NOMO-1 treated with dmso at 0.1 percent for 144 hours (cell line): ENCODE results near the gene EIF2S2.

ENCODE experiments used
- DNase-seq: peaks from one replicate; lab custom pipeline; 2025; ENCODE audit not compliant: unreplicated experiment; lab: John Stamatoyannopoulos, UW

EIF2S2 gene

DNA sequence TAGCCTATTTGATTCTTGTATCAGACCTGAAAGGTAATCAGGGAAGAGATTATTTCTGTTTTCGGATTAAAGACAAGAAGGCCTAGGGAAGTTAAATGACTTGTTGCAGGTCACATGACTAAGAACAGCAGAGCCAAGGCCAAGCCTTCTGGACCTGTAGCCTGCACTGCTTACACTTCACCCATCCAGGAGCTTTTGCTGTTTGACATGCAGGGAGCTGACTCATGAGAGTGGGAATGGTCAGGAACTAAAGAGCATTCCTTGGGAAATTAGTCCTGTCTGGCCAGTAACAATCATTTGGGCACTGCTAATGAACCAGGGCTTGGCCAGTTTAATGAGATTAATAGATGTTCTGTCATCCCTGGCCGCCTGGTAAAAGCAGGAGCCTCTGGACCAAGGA is 46.8 kb downstream of the EIF2S2 start:
- DNase-seq: no peak

DNA sequence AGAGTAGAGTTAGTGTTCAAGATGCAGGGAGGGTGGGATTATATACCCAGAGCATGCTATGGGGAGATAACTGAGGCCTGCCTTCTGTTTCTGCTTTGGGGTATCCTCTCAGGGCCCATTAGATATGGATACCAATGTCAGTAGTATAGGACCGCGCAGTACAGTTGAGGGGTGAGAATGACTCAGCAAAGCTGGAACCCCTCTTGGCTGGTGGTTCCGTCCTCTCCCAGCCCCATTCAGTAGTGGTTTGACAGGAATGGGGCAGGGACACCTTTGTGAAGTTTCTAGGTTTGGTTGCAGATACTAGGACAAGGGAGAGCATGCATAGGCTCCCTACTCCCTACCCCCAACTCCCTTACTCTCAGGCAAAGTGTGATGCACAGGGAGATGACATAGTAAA is 47.8 kb downstream of the EIF2S2 start:
- DNase-seq: no peak

DNA sequence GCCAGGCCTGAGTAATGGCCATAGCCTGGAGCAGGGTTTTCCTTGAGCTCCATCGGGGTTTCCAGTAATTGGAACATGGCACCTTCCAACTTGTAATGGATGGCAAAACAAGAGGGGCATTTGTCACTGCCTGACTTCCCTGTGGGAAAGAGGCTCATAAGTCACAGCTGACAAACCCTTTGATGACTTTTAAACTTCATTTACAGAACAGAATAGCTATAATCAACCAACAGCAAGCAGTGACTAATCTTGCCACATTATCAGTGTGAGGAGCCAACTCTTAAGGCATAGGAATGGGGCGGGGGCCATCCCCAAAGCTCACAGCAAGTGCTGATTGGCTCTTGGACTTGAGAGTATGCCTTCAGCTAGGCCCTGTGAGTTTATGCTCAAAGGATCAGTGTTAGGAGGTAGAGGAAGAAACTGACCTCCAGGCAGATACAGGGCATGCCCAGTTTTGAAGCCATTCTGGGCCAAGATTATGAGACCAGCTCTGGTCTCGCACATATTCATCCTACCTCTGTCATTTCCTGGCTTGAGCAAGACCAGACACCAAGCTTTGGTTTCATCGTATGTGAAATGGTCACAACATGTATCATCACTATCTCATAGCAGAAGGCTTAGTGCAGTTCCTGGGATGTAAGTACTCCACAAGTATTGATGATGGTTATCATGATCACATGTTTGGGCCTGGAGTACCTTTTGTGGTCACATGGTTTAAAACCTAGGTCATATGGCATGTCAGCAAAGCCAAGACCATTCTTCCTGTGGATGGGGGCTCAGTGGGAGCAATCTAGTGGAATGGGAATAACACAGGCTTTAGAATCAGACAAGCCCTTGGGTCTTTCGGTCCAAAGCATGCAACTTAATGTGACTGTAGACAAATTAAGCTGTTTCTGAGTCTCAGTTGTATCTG is 49.2 kb downstream of the EIF2S2 start:
- DNase-seq: no peak

DNA sequence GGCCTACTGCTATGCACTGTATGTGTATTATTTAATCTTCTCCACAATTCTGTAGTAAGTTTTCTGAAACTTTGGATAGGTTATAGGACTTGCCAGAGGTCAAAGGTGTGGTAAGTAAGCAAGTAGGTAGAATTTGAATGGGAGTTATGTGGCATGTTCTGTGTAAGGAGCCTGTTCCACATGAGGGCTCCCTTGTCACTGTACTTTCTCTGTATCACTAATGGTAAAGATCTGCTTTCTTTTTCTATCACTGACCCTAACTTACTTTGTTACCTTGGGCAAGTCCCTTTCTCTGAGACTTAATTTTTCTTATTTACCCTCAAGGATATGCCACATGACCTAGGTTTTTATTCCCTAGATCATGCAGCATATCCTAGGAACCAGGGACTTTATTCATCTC is 50.3 kb downstream of the EIF2S2 start:
- no peak for DNase-seq

DNA sequence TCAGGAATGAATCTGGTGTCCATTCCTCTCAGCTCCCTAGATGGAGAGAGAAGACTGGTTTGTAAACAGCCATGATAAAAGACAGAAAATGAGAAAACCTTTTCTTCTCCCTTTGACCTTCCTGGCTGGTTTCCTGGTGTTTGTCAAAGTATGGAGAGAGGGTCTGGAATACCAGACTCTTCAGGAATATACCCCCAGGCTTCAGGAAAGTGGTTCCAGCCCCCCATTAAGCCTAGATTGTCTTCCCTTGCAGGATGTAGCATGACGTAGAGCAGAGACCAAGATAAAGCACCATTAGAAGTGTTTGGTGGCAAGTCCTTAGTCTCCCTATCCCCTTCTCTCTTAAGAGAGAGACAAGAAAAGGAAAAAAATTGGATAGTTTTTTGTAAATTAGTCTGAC is 51.1 kb downstream of the EIF2S2 start:
- no peak for DNase-seq

DNA sequence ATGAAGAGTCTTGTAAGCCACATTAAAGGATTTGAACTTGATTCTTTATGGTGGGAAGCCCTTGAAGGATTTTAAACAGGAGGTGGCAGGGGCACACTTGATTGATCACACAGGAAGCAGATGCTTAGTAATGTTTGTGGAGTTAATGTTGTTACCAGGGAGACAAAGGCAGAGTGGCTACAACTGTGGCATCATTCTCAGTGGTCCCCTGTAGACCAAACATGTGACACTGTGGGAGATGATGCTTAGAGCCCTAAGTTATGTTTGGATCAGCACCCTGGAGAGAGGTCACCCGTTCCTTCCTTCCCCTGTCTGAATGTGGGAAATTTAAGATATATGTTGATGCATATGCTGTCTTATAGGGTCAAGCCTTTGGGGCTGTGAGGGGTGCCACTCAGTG is 53.2 kb downstream of the EIF2S2 start:
- DNase-seq: no peak

DNA sequence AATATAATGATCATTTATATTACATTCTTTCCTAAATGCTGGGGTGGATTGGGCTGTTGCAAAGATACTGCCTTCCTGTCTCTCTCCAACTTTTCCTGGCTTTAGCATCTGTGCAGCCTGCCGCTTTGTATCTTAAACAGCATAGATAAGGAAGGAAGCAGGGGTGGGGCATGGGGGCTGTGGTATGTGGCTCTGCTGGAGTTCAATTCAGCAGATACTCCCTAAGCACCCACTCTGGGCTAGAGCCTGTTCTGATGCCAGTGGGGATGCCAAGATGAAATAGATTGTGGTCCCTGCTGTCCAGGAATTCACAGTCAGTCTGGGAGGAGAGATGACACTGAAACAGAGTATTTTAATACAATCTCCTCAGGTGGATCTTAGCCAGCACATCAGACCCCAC is 56.8 kb downstream of the EIF2S2 start:
- DNase-seq: no peak

DNA sequence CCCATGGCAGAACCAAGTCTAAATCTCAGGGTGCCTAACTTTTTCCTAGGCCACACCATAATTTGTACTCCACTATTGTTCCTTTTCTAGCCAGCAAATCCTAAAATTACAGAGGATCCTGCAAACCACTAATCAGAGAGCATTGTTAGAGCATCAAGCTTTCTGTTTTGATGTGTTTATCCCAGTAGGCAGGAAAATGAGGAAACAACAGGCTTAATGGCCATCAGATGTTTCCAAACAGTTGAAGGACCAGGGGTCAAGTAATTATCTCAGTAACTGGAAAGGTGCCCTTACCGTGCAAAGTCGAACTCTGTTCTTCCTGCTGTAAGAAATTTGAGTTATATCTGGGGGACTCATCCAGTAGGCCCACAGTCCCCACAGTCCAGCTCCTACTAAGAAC is 59.6 kb downstream of the EIF2S2 start:
- DNase-seq: no peak

DNA sequence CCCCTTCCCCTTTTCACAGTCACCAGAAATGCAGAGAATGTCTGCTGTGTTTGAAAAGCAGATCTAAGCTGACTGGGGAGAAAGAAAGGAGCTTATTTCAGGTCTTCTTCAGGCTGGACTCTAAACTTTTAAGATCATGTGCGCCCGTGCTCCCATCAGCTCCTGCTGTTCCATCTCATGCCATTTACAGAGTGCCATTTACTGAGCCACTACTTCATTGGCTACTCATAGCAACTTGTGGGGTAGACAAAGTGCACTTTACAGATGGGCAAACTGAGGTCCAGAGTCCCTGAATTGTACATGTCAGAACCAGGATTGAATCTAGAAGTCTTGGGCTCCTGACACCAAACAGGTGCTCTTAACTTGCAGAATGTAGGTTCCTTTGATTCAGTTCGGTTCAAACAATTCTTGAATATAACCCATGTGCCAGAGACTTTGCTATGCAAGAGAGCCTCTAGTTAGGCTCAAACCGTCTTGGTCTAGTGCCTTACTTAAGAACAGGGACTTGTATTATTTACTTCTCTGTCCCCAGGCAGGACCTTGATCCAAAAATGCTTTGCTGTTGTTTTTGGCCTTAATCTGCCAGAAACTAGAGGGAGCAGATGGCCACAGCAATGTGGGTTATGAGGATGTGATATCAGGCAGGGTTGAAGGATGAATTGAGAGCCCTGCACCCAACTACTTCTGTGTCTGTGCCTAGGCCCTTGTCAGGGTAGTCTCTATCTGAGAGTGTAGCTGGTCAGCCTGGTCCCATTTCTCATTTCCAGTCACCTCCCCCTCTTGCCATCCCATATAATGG is 61.9 kb downstream of the EIF2S2 start:
- DNase-seq: no peak

DNA sequence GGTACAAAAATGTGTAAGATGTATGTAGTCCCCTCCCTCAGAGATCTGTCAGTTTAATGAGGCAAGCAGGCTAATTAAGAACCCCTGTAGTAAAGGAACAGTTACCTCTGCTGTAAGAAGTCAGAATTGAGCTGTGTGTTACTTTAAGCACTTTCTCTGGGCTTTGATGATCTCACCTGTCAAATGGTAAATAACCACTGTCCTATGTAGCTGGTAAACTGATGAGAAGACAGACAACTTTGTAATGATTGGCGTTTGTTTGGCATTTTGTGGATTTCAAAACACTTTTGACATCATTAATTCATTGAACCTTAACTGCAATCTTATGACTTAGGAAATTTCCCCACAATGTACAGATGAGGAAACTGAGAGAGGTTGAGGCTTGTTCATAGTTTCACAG is 62.7 kb downstream of the EIF2S2 start:
- DNase-seq: no peak

DNA sequence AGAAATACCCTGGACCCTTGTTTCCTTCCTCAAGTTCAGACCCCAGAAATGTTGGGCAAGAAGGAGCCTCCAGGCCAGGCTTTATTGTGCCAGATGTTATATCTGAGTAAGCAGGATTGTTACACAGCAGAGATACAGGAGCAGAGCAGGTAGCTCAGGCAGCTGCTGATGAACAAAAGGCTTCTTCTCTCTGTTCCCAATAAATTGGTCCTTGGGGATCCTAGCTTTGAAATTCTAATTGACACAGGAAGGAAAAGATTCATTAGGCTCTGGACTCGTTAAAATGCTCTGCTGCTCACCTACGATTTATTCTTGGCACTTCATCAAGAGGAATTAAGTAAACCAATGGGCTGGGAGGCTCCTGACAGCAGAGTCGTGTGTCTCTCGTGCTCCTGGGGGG is 64.1 kb downstream of the EIF2S2 start:
- no peak for DNase-seq

DNA sequence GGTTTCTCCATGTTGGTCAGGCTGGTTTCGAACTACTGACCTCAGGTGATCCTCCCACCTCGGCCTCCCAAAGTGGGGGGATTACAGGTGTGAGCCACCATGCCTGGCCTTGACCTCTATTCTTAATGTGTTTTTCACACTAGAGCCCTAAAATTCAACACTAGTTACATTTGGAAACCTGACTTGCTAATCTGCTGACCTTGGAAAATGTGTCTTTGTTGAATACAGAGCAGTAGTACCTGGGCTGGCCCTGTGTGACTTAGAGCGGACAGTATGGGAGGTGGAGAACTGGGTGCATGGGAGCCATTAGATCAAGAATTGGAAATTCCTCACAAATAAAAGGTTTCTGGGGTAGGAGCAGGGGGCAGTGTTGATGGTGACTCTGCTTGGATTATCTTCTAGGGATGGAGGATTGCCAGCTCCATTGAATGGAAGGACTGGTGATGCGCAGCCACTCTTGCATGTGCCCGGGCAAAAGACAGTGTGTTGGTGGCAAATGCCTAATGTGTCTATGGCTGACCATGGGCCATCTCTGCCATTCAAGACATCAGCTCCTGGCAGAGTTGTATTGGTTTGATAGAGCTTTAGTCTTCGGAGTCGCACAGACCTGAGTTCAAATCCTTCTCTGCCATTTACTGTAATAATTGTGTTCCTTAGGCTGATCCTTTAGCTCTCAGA is 64.9 kb downstream of the EIF2S2 start:
- no peak for DNase-seq

DNA sequence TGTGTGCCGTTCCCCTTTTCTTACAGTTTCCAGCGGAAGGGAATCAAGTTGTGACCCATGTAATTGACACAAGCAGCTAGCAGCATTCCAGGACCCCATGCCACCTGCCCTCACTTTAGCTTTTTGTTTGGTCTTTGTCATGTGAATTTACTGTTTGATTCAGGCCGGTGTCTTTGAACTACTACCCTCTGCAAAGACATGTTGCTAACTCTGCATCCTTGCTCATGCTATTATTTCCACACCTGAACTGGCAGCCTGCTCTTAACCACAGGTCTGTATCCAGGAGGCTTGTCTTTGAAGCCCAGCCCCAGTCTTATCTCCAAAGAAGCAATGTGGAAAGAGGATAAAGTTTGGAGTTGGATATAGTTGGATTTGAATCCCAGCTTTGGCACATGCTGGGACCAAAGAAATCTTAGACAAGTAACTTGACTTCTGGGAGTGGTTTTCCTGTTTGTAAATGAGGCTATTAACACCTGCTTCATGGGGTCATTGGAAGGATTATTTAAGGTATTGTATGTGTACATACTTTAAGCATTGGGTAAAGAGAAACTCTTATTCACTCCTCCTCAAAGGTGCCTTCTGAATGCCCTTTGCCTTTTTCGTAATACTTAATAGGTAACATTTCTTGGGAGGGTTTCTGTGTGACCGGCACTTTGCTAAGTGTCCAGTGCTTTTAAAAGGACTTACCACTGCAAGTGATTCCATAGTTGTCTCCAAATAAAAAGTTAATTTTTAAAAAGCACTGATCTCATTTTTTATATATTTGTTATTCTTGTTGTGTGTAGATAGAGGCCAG is 65.9 kb downstream of the EIF2S2 start:
- no peak for DNase-seq

DNA sequence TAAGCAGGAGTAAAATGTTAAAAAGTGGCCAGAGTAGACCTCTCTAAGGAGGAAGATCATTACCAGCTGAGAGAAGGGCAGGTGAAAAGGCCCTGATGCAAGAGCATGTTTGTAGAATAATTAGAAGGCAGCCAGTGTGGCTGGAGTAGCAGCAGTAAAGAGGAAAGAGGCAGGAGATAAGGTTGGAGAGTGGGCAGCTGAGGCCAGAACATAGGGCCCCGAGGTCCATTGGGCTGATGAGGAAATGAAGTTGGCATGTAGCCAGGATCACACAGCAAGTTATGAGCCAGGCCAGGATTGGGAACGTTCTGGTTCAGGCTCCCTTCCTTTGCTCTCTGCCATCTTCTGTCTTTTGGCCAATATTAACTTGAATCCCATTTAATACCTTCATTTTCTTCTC is 66.7 kb downstream of the EIF2S2 start:
- no peak for DNase-seq

DNA sequence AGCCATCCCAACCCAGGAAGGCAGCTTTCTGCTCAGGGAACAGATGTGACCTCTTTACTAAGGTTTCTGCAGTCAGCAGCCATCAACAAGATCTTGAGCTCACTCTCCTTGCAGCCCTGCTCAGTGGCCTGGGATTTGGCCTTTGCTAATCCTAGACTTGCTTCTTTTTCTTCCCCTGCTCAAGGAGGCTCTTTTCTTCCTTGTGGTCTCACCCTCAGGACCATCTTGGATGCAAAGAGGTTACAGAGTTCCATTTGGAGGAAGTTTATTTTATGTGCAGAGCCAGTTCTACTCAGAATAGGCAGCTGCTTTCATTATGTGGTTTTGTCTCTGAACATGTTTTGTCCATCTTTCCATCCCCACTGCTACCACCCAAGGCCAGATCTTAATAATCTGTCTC is 69.0 kb downstream of the EIF2S2 start:
- DNase-seq: no peak

DNA sequence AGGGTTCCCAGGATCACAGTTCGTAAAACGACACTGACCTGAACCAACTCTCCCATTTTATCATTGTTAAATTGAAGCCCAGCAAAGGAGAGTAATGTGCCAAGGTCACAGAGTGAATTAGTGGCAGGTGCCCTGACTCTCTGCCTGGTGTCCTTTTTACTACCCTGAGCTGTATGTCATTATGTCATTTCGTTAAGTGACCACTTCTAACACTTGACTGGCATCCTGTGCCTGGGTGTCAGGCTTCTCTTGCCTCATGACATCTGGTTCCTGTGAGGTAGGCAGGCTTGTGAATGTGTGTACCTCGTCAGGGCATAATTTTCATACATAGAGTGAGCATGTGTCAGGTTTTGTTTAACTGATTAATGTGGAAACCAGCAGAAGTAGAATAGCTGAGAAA is 69.8 kb downstream of the EIF2S2 start:
- DNase-seq: no peak

DNA sequence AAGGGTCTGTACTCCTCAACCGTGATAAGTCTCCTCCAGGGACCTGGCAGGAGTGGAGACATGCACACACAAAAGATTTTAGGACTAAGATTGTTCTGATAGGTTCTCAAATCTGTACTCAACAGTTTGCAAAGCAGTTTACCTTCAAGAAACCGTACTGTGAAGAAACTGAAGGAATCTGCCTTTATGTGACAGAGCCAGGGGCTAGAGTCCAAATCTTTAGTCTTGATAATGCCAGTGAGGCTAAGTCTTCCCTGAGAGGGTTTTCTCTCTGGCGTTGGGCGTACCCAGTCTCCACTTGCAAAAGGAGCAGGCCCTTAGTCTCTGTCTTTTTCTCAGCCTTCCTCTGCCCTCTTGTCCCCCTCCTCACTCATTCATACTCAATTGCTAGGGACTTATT is 70.8 kb downstream of the EIF2S2 start:
- no peak for DNase-seq

DNA sequence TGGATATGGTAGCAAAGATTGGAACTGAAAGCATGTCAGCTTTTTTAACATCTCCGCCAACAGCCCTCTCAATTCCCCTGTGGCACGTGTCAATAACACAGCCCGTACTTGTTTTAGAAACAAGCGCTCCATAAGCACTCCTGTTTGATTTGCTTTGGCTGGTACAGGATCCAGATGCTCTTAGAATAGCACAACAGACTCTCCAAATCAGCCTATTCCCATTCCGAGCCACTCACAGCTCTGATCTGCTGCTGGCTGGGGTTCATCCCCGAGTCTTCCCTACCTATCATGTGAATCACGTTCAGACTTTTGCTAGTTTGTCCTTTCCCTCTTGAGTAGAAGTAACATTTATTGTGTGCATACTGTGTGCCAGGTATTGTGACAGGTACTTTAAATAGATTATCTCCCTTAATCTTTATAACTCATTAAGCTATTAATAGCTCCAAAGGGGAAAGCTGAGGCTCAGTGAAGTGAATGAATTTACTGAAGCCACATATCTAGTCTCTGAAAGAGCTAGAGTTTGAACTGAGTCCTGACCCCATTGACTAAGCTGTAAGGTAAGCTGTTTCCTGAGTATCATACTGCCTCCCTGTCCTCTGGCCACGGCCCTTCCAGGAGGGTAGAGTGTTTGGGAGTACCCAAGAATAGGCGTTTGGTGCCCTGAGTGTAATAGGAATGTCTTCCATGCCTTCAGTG is 71.6 kb downstream of the EIF2S2 start:
- DNase-seq: no peak
